GF-D8 (cell line): Measurements from ENCODE around the gene KRTAP19-2.
"Not testable (repeated sequence)": the region's sequence is repeated elsewhere in the genome, so short reads cannot be mapped to it uniquely, and the experiment has no call there.

Experiments used
- DNase-seq: peaks from one replicate; lab custom pipeline; 2025; lab: John Stamatoyannopoulos, UW

The KRTAP19-2 gene, protein sequence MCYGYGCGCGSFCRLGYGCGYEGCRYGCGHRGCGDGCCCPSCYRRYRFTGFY

DNA sequence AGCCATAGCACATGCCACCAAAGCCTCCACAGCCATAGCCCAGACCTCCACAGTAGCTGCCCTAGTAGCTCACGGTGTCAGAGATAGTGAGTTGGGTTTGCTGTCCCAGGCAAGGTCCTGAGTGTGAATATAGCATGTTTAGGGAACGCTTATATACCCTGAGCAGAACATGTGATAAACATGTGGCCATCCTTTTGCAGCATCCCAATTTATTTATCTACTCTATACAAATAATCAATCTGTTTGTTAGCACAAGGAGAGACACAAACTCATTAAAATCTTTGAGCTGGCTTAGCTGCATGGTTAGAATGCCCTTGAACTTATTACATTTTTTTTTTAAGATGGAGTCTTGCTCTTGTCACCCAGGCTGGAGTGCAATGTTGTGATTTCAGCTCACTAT, at the start of gene KRTAP19-2:
TSS of gene KRTAP19-2 (minus strand) at position 101 of the 400 bp plus-strand sequence. CDS start at position 13, 88 bp downstream.
- DNase-seq = no peak

DNA sequence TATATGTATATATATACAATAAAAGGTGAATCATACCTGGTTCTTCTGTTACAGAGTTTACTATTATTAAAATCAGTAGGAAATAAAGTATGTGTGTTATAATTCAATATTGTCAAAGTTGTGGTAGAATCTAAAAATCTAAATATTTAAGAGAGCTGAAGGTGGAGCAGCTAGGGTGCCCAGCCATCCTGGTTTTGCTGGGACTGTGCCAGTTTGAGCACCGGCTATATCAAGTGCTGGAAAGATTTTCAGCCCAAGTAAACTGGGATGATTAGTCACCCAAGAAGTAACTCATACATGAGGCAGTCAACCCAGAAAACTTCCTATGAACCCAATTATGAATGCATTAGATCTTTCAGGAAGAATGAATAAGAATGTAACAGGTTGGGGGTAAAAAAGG, 31.6 kb upstream of the KRTAP19-2 start:
- no peak for DNase-seq

DNA sequence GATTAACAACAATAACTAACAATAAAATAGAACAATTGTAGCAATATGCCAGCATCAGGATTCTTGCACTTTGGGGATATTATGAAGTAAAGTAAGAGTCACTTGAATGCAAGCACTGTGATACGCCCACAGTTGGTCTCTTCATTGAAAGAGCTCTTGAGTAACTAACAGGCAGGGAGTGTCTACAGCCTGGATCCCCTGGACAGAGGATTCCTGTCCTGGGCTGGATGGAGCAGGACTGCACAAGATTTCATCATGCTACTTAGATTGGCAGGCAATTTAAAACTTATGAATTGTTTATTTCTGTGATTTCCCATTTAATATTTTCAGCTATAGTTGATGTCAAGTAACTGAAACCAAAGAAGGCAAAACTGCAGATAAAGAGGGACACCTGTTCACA, 28.4 kb upstream of the KRTAP19-2 start:
- DNase-seq = no peak

DNA sequence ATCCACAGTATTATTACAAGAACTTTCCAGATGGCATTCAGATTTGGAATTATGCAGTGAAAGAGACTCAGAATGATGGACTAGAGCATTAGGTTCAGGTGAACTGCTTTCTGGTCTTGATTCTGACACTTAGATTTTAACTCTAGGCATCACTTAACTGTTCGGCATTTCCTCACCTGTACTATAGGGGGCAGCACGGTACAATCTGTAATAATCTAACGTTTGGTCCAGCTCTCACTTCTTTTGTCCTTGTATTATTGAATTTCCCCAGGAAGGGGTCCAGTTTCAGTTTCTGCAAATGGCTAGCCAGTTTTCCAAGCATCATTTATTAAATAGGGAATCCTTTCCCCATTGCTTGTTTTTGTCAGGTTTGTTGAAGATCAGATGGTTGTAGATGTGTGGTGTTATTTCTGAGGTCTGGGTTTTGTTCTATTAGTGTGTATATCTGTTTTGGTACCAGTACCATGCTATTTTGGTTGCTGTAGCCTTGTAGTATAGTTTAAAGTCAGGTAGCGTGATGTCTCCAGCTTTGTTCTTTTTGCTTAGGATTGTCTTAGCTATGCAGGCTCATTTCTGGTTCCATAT, 18.5 kb upstream of the KRTAP19-2 start:
- DNase-seq = not testable (repeated sequence)

DNA sequence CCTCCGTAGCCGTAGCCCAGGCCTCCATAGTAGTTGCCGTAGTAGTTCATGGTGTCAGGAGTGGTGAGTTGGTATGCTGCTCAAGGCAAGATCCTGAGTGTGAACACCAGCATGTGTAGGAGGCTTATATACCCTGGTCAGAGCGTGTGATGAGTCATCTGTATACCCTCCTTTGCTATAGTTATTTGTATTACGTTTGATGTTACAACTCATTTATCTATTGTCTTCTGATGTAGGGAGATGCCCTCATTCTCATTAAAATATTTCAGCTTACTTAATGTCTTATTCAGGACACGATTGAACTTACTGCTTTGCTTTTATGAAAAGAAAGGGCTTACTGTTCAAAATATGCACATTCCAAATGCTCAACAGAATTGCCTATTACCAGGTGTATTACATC, 14.8 kb upstream of the KRTAP19-2 start, which contains the start of gene KRTAP19-5:
TSS of gene KRTAP19-5 (minus strand) at position 101 of the 400 bp plus-strand sequence. CDS start at position 50, 51 bp downstream.
- DNase-seq = no peak

DNA sequence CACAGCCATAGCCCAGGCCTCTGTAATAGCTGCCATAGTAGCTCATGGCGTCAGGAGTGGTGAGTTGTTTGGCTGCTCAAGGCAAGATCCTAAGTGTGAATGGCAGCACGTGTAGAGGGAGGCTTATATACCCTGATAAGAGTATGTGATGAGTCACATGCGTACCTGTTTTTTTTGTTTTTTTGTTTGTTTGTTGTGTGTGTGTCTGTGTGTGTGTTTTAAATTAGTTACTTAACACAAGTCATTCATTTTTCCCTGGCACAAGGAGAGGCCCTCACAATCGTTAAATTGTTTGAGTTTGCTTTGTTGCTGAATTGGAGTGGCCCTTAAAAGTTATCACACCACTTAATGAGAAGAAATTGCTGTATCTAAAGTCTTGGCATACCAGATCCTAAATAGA, 9.8 kb upstream of the KRTAP19-2 start, which contains the start of gene KRTAP19-4:
TSS of gene KRTAP19-4 (minus strand) at position 101 of the 400 bp plus-strand sequence. CDS start at position 46, 55 bp downstream.
- no peak for DNase-seq

DNA sequence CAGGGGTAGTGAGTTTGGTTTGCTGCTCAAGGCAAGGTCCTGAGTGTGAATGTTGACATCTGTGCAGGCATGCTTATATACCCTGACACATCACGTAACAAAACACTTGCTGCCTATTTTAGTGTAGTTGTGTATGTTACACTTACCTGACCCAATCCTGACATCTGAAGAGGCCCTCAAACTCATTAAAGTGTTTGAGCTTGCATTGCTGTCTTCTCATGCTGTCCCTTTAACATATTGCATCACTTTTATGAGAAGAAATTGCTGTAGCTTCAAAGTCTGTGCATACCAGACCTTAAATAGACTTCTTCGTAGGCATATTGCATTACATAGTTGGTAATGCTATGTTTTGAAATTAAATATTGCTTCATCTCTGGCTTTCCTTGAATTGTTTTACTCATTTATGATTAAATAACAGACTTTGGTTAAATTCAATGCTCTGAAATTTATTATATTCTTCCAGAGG, 4.8 kb upstream of the KRTAP19-2 start, which contains the start of gene KRTAP19-3:
TSS of gene KRTAP19-3 (minus strand) at position 51 of the 466 bp plus-strand sequence. CDS start 56 bp downstream, outside the sequence.
- DNase-seq = no peak

DNA sequence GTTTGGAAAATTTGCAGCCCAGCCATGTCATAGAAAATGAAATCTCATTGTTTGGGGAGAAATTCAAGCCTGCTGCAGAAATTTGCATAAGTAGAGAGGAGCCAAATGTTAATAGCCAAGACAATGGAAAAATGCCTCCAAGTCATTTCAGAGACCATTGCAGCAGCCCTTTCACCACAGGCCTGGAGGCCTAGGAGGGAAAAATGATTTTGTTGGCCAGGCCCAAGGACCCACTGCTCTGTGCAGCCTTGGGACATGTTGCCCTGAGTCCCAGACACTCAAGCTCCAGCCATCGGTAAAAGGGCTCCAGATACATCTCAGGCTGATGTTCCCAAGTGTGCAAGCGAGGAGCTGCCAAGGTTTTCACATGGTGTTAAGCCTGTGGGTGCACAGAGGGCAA, 1.1 kb downstream of the KRTAP19-2 start:
- no peak for DNase-seq

DNA sequence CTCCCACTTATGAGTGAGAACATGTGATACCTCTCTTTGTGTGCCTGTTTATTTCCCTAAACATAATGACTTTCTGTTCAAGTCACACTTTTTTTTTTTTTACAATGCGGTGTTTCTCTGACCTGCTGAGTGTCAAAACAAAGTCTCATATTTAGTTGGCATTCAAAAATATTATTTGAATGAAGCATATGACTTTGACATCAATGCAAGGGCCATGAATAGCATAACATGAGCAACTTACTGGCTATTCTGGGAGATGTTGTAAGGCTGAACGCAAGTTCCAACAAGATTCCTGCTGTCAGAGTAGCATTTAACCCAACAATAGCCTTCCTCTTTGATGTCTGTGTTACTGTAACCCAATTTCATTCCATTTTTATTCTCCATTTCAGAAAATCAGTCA, 5.1 kb downstream of the KRTAP19-2 start:
- no peak for DNase-seq

DNA sequence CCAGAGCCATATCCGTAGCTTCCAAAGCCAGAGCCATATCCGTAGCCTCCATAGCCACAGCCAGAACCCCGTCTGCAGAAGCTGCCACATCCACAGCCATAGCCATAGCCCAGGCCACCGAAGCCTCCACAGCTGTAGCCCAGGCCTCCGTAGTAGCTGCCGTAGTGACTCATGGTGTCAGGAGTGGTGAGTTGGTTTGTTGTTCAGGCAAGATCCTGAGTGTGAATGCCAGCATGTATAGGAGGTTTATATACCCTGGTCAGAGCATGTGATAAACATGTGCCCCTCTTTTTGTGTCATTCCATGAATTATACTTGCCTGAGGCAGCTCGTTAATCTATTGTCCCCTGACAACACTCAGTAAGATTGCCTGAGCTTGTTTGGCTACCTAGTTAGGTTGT, 7.1 kb downstream of the KRTAP19-2 start, which contains the start of gene KRTAP19-1:
TSS of gene KRTAP19-1 (minus strand) at position 223 of the 400 bp plus-strand sequence. CDS start at position 173, 50 bp downstream.
- DNase-seq = no peak

DNA sequence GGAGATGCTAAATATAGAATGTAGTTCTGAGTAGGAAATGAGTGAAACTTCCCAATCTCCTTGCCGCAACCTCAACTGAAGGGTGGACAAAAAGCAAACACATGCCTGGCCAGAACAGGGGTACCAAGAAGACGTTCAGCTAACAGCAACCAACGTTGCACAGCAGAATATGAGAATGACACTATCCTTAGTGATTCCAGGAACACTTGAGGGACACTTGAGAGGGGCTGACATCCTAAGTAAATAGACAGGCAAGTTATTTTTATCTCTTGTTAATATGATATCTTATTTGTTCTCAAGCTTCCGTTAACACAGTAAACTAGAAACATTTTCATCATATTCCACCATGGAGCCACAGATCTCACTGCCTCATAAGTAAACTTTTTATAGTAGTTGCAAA, 8.0 kb downstream of the KRTAP19-2 start:
- no peak for DNase-seq

DNA sequence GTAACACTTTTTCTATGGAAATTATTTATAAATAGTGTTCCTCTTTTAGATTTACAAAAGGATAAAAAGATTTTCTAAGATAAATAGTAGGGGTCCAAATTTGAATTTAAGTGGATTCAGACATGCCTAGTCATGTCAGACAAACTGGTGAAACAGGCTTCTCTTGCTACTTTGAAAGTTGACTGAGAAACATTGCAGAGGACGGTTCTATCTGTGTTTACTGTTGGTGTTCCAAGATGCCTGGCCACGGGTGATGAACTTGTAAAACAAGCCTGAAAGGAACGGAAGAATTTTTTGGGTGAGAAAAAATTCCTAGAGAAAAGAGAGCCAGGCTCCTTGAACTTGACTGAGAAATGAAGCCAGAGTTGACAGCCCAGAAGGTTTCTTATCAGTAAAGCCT, 9.2 kb downstream of the KRTAP19-2 start:
- no peak for DNase-seq

DNA sequence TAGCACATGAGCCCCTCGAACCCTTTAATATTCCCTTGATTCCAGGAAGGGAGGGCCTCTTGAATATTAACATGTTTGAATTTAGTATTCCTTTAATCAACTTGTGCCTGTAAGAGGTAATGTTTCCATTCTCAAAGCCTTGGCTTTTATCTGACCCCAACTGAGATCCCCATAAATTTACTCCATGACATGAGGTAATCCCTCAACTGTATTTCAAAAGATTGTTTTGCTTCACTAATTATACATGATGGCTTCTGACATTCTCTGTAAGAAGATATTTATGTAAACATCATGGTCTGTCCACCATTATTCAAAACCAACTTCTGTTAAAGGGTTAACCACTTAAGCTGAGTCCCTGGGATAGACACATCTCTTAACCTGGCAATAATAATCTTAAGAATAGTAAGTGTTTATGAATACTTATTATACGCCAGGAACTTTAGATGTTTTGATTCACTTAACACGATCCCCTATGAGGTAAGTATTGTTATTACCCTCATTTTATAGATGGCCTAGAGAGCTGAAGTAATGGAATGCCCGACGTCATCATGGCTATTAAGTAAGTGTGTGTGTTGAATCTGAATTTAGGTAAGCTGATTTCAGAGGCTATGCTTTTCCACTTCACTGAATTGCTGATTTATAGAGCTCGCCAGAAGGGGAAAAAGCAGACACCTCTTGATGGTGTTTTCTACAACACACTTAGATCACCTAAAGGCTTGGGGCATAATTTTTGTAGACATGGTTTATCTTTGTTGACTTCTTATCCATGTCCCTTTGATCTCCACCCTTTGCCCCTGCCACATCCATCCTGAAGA, 18.1 kb downstream of the KRTAP19-2 start:
- DNase-seq = no peak

DNA sequence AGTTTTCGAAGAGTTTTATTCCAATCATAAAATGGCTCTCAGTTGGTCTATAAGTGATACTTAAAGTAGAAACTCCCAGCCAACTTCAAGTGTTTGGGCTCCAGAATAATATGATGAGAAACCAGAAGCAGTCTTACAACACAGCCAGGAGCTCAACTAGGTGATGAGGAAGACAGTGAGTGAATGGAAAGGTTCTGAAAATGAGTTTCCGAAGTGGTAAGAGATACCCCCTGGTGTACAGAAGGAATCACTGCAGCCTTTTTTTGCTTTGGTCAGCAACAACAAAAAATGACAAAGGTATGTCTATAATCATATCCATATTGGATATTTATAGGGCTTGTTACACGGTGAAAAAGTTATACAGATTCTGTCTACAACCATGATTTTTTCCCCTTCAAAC, 23.5 kb downstream of the KRTAP19-2 start:
- no peak for DNase-seq

DNA sequence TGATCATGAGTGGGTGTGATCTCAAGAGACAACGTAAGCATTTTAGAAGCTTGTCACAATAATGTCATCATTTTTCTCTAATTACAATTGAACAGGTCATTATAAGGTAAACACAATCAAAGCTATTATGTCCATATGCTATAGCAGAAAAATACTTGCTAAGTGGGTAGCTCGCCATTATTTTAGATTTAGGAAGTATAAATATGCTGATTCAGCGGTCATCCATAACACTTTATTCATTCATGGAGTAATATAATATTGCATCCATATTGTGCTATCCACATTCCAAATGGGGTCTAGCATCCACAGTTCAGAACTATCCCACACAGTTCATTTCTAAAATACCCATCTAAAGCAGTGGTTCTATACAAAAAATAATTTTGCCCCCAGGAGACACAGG, 38.7 kb downstream of the KRTAP19-2 start:
- DNase-seq = no peak

DNA sequence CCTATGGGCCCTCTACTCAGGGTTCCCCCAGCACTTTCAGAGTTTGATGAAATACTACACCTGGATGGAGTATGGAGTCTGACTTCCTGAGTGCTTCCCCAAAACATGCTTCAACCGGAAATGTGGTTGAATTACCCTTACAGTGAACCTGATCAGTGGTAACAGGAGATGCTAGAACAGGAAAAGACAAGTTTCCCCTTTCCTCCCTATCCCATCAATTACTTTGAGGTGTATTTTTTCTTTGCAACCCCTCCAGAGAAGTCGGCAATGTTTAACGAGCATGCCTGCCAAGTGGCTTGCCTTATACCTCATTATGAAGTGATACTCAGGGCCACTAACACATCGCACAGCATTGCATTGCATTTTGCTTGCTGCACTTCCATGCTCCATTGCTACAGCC, 40.2 kb downstream of the KRTAP19-2 start:
- DNase-seq = no peak

DNA sequence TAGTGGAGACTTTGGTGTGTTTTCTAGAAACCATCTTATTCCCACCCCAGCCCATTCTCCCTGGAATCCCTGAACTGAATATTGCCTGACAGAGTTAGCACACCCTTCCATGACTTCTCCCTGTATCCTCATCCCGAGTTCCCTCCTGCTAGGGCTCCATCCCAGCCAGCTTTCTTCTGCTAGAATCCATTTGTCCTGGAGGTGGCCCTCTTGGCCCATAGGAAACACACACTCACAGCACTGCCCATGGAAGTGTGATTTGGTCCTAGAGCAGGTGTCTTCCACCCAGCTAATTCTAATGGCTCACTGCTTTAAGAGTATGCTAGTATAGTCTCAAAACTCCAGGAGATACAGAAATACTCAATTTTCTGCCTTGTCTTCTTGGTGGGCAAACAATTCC, 43.0 kb downstream of the KRTAP19-2 start:
- no peak for DNase-seq

DNA sequence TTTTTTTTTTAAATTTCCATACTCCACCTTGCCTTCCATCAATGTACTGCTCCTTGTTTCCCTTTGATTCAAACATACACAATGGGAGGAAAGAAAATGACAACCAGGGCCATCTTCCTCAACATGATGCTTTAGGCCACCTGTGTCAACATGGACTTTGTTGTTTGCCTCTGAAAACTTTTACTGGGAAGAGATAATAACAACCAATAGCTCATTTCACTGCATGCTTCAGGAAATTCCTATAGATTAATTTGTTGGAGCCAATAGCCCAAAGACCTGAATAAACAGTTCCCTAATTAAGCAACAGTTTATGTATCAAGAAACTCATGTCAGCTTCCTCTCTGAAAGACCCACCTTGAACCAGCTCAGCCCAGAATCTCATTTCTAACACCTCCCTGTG, 44.0 kb downstream of the KRTAP19-2 start:
- DNase-seq = no peak

DNA sequence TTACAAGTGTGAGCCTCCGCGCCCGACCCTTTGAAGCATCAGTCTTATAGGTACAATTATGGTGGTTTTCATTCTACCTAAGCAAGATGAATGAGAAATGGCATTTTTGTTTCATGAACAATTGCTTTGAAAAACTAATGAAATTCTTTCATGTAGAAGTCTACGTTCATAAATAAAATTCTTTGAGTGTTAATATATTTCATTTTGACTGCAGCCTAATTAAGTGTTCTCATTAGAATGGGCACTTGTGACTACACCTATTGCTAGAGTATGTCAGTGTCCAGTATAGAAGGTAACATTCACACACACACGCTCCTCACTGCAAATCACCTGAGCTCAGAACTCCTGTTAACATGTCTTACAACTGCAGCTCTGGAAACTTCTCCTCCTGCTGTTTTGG, 47.3 kb downstream of the KRTAP19-2 start, which contains the start of gene KRTAP15-1:
TSS of gene KRTAP15-1 (plus strand) at position 301 of the 400 bp plus-strand sequence. CDS start at position 354, 53 bp downstream.
- no peak for DNase-seq
